Measurements from ENCODE around the gene HMGCS1. TPM values are rescaled to one million over a fixed set of nuclear protein-coding genes. Genes with fewer than 3 reads are reported as not detected.
A peak's percentile ranks its signal among the peaks of the same experiment; 100 is the strongest.

Gene HMGCS1
- total and polyA plus RNA-seq, 2 of the 13 experiments (the other 11 are each of a cell fraction or from before 2014, with no cell fraction given), result 56.8 to 318 TPM

DNA sequence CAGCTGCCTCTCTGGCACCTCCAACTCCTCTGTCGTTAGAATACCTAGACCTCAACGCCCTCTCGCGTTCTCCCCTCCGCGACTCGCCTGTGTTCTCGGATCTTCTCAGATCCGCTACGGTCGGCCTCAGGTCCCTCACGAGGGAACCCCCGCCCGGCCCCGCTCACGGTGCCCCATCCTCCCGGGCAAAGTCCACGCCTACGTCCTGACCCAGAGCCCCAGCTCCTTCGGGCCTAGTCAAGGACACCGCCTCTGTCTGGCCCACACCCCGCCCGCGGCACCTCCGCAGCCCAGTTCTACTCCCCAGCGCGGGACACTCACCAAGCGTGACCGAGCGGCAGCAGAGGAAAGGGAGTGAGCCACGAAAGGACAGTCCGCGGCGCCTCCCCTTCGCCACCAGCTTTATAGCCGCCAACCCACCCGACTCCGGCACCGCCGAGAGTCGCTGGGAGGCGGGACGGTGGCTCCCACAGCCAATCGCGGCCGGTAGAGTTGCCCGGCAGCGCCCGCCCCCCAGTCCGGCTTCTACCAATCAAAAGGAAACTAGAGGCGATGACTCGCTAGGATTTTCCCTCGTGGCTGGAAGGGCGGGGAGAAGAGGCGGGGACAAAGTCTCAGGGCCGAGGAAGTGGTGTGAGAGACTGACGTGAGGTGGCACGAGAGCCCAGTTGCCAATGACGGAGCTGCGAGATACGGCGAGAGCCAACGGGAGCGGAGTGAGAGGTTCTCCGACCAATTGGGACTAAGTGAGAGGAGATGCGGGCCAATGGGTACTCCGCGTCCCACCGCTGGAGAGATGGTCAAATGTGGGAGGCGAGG, at the start of gene HMGCS1 (continued):
- TF ChIP-seq, protein P1, sequence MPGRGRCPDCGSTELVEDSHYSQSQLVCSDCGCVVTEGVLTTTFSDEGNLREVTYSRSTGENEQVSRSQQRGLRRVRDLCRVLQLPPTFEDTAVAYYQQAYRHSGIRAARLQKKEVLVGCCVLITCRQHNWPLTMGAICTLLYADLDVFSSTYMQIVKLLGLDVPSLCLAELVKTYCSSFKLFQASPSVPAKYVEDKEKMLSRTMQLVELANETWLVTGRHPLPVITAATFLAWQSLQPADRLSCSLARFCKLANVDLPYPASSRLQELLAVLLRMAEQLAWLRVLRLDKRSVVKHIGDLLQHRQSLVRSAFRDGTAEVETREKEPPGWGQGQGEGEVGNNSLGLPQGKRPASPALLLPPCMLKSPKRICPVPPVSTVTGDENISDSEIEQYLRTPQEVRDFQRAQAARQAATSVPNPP (CRISPR knock-in tag; IDR thresholded peaks at IDR 0.05), result no peak
- no peak for TF ChIP-seq ZNF879 (CRISPR knock-in tag; IDR thresholded peaks at IDR 0.05)
- no peak for TF ChIP-seq FLYWCH1 (CRISPR knock-in tag; IDR thresholded peaks at IDR 0.05)
- TF ChIP-seq BRCA1 (CRISPR knock-in tag; IDR thresholded peaks at IDR 0.05), result no peak; the same call in 1 of the 2 replicates
- no peak for TF ChIP-seq DPF2 (CRISPR knock-in tag; IDR thresholded peaks at IDR 0.05; ENCODE audit: borderline replicate concordance, low read depth)
- TF ChIP-seq PLRG1 (conservative IDR thresholded peaks at IDR 0.05), result no peak
- TF ChIP-seq ZNF253 (CRISPR knock-in tag; IDR thresholded peaks at IDR 0.05; ENCODE audit: borderline replicate concordance), result peak; percentile 93
- TF ChIP-seq, protein P2, sequence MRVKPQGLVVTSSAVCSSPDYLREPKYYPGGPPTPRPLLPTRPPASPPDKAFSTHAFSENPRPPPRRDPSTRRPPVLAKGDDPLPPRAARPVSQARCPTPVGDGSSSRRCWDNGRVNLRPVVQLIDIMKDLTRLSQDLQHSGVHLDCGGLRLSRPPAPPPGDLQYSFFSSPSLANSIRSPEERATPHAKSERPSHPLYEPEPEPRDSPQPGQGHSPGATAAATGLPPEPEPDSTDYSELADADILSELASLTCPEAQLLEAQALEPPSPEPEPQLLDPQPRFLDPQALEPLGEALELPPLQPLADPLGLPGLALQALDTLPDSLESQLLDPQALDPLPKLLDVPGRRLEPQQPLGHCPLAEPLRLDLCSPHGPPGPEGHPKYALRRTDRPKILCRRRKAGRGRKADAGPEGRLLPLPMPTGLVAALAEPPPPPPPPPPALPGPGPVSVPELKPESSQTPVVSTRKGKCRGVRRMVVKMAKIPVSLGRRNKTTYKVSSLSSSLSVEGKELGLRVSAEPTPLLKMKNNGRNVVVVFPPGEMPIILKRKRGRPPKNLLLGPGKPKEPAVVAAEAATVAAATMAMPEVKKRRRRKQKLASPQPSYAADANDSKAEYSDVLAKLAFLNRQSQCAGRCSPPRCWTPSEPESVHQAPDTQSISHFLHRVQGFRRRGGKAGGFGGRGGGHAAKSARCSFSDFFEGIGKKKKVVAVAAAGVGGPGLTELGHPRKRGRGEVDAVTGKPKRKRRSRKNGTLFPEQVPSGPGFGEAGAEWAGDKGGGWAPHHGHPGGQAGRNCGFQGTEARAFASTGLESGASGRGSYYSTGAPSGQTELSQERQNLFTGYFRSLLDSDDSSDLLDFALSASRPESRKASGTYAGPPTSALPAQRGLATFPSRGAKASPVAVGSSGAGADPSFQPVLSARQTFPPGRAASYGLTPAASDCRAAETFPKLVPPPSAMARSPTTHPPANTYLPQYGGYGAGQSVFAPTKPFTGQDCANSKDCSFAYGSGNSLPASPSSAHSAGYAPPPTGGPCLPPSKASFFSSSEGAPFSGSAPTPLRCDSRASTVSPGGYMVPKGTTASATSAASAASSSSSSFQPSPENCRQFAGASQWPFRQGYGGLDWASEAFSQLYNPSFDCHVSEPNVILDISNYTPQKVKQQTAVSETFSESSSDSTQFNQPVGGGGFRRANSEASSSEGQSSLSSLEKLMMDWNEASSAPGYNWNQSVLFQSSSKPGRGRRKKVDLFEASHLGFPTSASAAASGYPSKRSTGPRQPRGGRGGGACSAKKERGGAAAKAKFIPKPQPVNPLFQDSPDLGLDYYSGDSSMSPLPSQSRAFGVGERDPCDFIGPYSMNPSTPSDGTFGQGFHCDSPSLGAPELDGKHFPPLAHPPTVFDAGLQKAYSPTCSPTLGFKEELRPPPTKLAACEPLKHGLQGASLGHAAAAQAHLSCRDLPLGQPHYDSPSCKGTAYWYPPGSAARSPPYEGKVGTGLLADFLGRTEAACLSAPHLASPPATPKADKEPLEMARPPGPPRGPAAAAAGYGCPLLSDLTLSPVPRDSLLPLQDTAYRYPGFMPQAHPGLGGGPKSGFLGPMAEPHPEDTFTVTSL (CRISPR knock-in tag; IDR thresholded peaks at IDR 0.05; ENCODE audit: borderline replicate concordance), result 0 out of 2 replicates have a peak, but pooled peaks have one; percentile 30
- TF ChIP-seq, protein P3, sequence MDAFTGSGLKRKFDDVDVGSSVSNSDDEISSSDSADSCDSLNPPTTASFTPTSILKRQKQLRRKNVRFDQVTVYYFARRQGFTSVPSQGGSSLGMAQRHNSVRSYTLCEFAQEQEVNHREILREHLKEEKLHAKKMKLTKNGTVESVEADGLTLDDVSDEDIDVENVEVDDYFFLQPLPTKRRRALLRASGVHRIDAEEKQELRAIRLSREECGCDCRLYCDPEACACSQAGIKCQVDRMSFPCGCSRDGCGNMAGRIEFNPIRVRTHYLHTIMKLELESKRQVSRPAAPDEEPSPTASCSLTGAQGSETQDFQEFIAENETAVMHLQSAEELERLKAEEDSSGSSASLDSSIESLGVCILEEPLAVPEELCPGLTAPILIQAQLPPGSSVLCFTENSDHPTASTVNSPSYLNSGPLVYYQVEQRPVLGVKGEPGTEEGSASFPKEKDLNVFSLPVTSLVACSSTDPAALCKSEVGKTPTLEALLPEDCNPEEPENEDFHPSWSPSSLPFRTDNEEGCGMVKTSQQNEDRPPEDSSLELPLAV (CRISPR knock-in tag; conservative IDR thresholded peaks at IDR 0.05; ENCODE audit: low read depth), result no peak
- TF ChIP-seq ZC3H13 (CRISPR knock-in tag; IDR thresholded peaks at IDR 0.05), result peak; percentile 75; the same call in 1 of the 2 replicates
- TF ChIP-seq ZIK1 (CRISPR knock-in tag; IDR thresholded peaks at IDR 0.05; ENCODE audit: borderline replicate concordance, low read depth), result no peak
- TF ChIP-seq, protein P4, sequence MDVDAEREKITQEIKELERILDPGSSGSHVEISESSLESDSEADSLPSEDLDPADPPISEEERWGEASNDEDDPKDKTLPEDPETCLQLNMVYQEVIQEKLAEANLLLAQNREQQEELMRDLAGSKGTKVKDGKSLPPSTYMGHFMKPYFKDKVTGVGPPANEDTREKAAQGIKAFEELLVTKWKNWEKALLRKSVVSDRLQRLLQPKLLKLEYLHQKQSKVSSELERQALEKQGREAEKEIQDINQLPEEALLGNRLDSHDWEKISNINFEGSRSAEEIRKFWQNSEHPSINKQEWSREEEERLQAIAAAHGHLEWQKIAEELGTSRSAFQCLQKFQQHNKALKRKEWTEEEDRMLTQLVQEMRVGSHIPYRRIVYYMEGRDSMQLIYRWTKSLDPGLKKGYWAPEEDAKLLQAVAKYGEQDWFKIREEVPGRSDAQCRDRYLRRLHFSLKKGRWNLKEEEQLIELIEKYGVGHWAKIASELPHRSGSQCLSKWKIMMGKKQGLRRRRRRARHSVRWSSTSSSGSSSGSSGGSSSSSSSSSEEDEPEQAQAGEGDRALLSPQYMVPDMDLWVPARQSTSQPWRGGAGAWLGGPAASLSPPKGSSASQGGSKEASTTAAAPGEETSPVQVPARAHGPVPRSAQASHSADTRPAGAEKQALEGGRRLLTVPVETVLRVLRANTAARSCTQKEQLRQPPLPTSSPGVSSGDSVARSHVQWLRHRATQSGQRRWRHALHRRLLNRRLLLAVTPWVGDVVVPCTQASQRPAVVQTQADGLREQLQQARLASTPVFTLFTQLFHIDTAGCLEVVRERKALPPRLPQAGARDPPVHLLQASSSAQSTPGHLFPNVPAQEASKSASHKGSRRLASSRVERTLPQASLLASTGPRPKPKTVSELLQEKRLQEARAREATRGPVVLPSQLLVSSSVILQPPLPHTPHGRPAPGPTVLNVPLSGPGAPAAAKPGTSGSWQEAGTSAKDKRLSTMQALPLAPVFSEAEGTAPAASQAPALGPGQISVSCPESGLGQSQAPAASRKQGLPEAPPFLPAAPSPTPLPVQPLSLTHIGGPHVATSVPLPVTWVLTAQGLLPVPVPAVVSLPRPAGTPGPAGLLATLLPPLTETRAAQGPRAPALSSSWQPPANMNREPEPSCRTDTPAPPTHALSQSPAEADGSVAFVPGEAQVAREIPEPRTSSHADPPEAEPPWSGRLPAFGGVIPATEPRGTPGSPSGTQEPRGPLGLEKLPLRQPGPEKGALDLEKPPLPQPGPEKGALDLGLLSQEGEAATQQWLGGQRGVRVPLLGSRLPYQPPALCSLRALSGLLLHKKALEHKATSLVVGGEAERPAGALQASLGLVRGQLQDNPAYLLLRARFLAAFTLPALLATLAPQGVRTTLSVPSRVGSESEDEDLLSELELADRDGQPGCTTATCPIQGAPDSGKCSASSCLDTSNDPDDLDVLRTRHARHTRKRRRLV (CRISPR knock-in tag; IDR thresholded peaks at IDR 0.05), result 0 out of 2 replicates have a peak, but pooled peaks have one; percentile 76
